Measurements from ENCODE around the gene ATN1.
"Not testable (repeated sequence)": the region's sequence is repeated elsewhere in the genome, so short reads cannot be mapped to it uniquely, and the experiment has no call there.

ATN1 gene

DNA sequence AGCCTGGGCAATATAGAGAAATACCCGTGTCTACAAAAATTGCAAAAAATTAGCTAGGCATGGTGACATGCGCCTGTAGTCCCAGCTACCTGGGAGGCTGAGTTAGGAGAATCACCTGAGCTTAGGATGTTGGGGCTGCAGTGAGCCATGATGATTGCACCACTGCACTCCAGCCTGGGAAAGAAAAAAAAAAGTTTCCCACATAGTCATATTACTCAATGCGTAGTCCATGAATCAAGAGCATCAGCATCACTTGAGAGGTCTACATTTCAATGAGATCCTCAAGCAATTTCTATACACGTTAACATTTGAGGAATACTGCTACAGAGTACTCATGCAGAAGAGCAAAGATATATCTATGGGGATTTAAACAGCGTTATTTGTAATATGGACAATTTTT, 28.3 kb upstream of the ATN1 start:
- TF ChIP-seq, protein P1, sequence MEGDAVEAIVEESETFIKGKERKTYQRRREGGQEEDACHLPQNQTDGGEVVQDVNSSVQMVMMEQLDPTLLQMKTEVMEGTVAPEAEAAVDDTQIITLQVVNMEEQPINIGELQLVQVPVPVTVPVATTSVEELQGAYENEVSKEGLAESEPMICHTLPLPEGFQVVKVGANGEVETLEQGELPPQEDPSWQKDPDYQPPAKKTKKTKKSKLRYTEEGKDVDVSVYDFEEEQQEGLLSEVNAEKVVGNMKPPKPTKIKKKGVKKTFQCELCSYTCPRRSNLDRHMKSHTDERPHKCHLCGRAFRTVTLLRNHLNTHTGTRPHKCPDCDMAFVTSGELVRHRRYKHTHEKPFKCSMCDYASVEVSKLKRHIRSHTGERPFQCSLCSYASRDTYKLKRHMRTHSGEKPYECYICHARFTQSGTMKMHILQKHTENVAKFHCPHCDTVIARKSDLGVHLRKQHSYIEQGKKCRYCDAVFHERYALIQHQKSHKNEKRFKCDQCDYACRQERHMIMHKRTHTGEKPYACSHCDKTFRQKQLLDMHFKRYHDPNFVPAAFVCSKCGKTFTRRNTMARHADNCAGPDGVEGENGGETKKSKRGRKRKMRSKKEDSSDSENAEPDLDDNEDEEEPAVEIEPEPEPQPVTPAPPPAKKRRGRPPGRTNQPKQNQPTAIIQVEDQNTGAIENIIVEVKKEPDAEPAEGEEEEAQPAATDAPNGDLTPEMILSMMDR (conservative IDR thresholded peaks at IDR 0.05; ENCODE audit: low read length), result no peak

DNA sequence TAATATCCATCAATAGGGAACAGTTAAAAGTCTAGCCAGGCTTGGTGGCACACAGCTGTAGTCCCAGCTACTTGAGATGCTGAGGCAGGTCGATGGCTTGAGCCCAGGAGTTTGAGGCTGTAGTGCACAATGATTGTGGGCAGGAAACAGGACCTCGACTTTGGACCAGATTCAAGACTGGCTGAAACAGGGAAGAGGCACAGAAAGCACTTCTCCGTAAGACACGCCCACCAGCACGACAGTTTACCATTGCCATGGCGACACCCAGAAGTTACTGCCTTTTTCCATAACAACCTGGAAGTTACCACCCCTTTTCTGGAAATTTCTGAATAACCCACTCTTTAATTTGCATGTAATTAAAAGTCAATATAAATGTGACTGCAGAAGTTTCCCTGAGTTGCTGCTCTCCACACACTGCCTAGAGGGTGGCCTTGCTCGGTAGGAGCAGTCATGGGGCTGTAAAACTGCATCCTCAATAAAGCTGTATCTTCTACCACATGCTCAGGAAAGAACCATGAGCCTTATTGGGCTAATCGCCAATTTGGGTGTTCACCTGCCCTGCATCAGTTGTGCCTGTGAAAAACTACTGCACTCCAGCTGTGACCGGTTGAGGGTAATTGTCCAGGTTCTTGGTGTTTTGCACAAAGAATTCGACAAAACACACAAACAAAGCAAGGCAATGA, 27.8 kb upstream of the ATN1 start:
- no peak overlapping the region for H3K4me3 ChIP-seq (ENCODE audit: low read length)
- TF ChIP-seq, protein P1 (conservative IDR thresholded peaks at IDR 0.05; ENCODE audit: low read length), result no peak
- no peak for DNase-seq (ENCODE audit: low read depth)

More for the DNA sequence above, 28.3 kb upstream of the ATN1 start:
- no peak overlapping the region for H3K4me3 ChIP-seq (ENCODE audit: low read length)
- no peak for DNase-seq (ENCODE audit: low read depth)

DNA sequence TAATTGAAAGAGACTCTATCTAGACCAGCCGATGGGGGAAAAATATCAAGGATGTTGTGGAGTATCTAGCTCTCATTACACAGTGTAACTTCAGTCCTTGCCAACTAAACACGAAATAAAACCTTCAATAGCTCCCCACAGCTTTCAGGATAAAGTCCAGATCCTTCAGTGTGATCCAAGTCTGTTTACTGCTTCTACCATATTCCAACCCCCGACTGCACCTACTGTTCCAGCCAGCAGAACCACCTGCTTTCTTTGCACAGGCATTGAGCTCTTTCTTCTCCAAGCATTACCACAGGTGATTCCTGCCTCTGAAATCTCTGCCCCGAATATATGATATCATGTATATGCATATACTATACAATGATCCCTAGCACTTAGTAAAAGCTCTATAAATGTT, 25.3 kb upstream of the ATN1 start:
- TF ChIP-seq, protein P1 (conservative IDR thresholded peaks at IDR 0.05; ENCODE audit: low read length), result no peak
- DNase-seq (ENCODE audit: low read depth), result no peak
- H3K4me3 ChIP-seq (ENCODE audit: low read length), result no peak overlapping the region

GRCh38 chr12:6903722-6904121, 24.0 kb upstream of the ATN1 start:
- H3K4me3 ChIP-seq (ENCODE audit: low read length), result no peak overlapping the region
- TF ChIP-seq, protein P1 (conservative IDR thresholded peaks at IDR 0.05; ENCODE audit: low read length), result no peak
- no peak for DNase-seq (ENCODE audit: low read depth)

- peak; percentile 91 for DNase-seq (ENCODE audit: low read depth)
- TF ChIP-seq, protein P1 (conservative IDR thresholded peaks at IDR 0.05; ENCODE audit: low read length), result no peak
- H3K4me3 ChIP-seq (ENCODE audit: low read length), result peak within 1 kb of the TSS; percentile 94
Observed at GRCh38 chr12:6904280-6905276, 23.2 kb upstream of the ATN1 start, which contains the start of gene LRRC23. Gene LRRC23 (plus strand): TSS chr12:6904822. CDS start chr12:6905634, 812 bp downstream.

- TF ChIP-seq, protein P1 (conservative IDR thresholded peaks at IDR 0.05; ENCODE audit: low read length), result no peak
- peak overlapping the region; percentile 94 for H3K4me3 ChIP-seq (ENCODE audit: low read length)
- DNase-seq (ENCODE audit: low read depth), result no peak
Observed at GRCh38 chr12:6905414-6906040, 22.2 kb upstream of the ATN1 start.

DNA sequence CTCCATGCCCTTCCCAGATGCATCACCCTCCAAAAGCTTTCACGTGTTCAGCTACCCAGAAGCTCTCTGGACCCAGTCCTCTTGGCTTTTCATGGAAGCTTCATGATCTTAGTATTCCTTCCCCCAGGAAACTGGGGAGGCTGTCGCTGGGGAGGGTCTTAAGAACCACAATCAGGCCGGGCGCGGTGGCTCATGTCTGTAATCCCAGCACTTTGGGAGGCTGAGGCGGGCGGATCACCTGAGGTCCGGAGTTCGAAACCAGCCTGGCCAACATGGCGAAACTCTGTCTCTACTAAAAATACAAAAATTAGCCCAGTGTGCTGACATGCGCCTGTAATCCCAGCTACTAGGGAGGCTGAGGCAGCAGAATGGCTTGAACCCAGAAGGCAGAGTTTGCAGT, 19.6 kb upstream of the ATN1 start:
- DNase-seq (ENCODE audit: low read depth); H3K4me3 ChIP-seq (ENCODE audit: low read length): not testable (repeated sequence)
